ENCODE results near the gene TMEM38B.

Gene TMEM38B

GRCh38 chr9:105694190-105694847 is at the start of gene TMEM38B:
TSS of gene TMEM38B (plus strand) at chr9:105694541. CDS start at chr9:105694661, 120 bp downstream.
- DNase-seq (ENCODE audit: low spot score) = peak; percentile 99

GRCh38 chr9:105646879-105647594 is 47.3 kb upstream of the TMEM38B start:
- no peak for DNase-seq (ENCODE audit: low spot score)

GRCh38 chr9:105647595-105648349 is 46.6 kb upstream of the TMEM38B start:
- no peak for DNase-seq (ENCODE audit: low spot score)

- no peak for DNase-seq (ENCODE audit: low spot score)
Observed at GRCh38 chr9:105651806-105652205, 42.5 kb upstream of the TMEM38B start.

- DNase-seq (ENCODE audit: low spot score) = peak; percentile 55
Observed at GRCh38 chr9:105656131-105656921, 38.0 kb upstream of the TMEM38B start.

- DNase-seq (ENCODE audit: low spot score) = no peak
Observed at GRCh38 chr9:105658351-105658750, 36.0 kb upstream of the TMEM38B start.

GRCh38 chr9:105661011-105661410 is 33.3 kb upstream of the TMEM38B start:
- DNase-seq (ENCODE audit: low spot score) = no peak

GRCh38 chr9:105662184-105663104 is 31.9 kb upstream of the TMEM38B start, which contains the start of gene TAL2:
TSS of gene TAL2 (plus strand) at chr9:105662457. CDS start at chr9:105662497, 40 bp downstream.
- DNase-seq (ENCODE audit: low spot score) = no peak

- DNase-seq (ENCODE audit: low spot score) = no peak
Observed at GRCh38 chr9:105663914-105664313, 30.4 kb upstream of the TMEM38B start.

GRCh38 chr9:105667867-105668266 is 26.5 kb upstream of the TMEM38B start:
- no peak for DNase-seq (ENCODE audit: low spot score)

GRCh38 chr9:105670315-105670714 is 24.0 kb upstream of the TMEM38B start:
- no peak for DNase-seq (ENCODE audit: low spot score)

GRCh38 chr9:105670775-105671174 is 23.6 kb upstream of the TMEM38B start:
- DNase-seq (ENCODE audit: low spot score) = no peak

- no peak for DNase-seq (ENCODE audit: low spot score)
Observed at GRCh38 chr9:105672711-105673234, 21.6 kb upstream of the TMEM38B start.

GRCh38 chr9:105673850-105674387 is 20.4 kb upstream of the TMEM38B start:
- no peak for DNase-seq (ENCODE audit: low spot score)

- DNase-seq (ENCODE audit: low spot score) = no peak
Observed at GRCh38 chr9:105676351-105676923, 17.9 kb upstream of the TMEM38B start.

GRCh38 chr9:105678163-105678562 is 16.2 kb upstream of the TMEM38B start:
- no peak for DNase-seq (ENCODE audit: low spot score)

- DNase-seq (ENCODE audit: low spot score) = no peak
Observed at GRCh38 chr9:105678781-105679180, 15.6 kb upstream of the TMEM38B start.

GRCh38 chr9:105679257-105680022 is 14.9 kb upstream of the TMEM38B start:
- DNase-seq (ENCODE audit: low spot score) = no peak

GRCh38 chr9:105681313-105681712 is 13.0 kb upstream of the TMEM38B start:
- DNase-seq (ENCODE audit: low spot score) = no peak

Data from GM03348 (cell line).